H9 (cell line): ENCODE results near the gene RAB17. TPM values are rescaled to one million over a fixed set of nuclear protein-coding genes. Genes with fewer than 3 reads are reported as not detected.

Experiments
- DNase-seq: peaks from one replicate; pipeline ENCODE4 v3.0.0-alpha.2; 2017
- H2AFZ ChIP-seq: one replicate; pipeline ENCODE4 v1.6.1; 2013; ENCODE audit warnings: mild to moderate bottlenecking, low read length, control low read depth, moderate library complexity
- H2AK5ac ChIP-seq: 2 replicates; pipeline ENCODE4 v1.6.1; 2013; ENCODE audit warnings: low read length, control low read depth, mixed read lengths; ENCODE audit not compliant: insufficient read length
- H2BK120ac ChIP-seq: one replicate; pipeline ENCODE4 v1.6.1; 2013; ENCODE audit warnings: low read depth, mild to moderate bottlenecking, low read length, control low read depth, inconsistent platforms; ENCODE audit not compliant: poor library complexity, severe bottlenecking
- H2BK12ac ChIP-seq: 2 replicates; pipeline ENCODE4 v1.6.1; 2013; ENCODE audit warnings: low read length, control low read depth, mixed read lengths, low read depth; ENCODE audit not compliant: insufficient read length
- H2BK15ac ChIP-seq: 2 replicates; pipeline ENCODE4 v1.6.1; 2013; ENCODE audit warnings: low read depth, low read length, control low read depth
- H2BK20ac ChIP-seq: one replicate; pipeline ENCODE4 v1.6.1; 2013; ENCODE audit warnings: low read depth, mild to moderate bottlenecking, low read length, control low read depth, inconsistent platforms; ENCODE audit not compliant: poor library complexity, severe bottlenecking
- H2BK5ac ChIP-seq: 2 replicates; pipeline ENCODE4 v1.6.1; 2013; ENCODE audit warnings: low read length, control low read depth, mixed read lengths; ENCODE audit not compliant: insufficient read length
- H3K14ac ChIP-seq: 2 replicates; pipeline ENCODE4 v1.6.1; 2013; ENCODE audit warnings: low read length, control low read depth; ENCODE audit not compliant: insufficient read depth
- H3K18ac ChIP-seq: 2 replicates; pipeline ENCODE4 v1.6.1; 2013; ENCODE audit warnings: low read depth, mild to moderate bottlenecking, mixed read lengths, low read length, control low read depth; ENCODE audit not compliant: insufficient read length
- H3K23ac ChIP-seq: 2 replicates; pipeline ENCODE4 v1.6.1; 2013; ENCODE audit warnings: low read length, control low read depth, mixed read lengths, low read depth; ENCODE audit not compliant: insufficient read length
- H3K23me2 ChIP-seq: 2 replicates; pipeline ENCODE4 v1.6.1; 2013; ENCODE audit warnings: low read depth, mild to moderate bottlenecking, mixed read lengths, low read length, control low read depth; ENCODE audit not compliant: insufficient read length, poor library complexity, severe bottlenecking
- H3K27ac ChIP-seq: 2 replicates; pipeline ENCODE4 v1.5.1; 2013; ENCODE audit warnings: low read length, control low read depth, mixed read lengths, low read depth; ENCODE audit not compliant: insufficient read length
- H3K27me3 ChIP-seq: 2 replicates; pipeline ENCODE4 v1.6.1; 2013; ENCODE audit warnings: low read length, control low read depth, inconsistent platforms; ENCODE audit not compliant: insufficient read depth
- H3K4ac ChIP-seq: 2 replicates; pipeline ENCODE4 v1.6.1; 2013; ENCODE audit warnings: low read depth, mild to moderate bottlenecking, control low read depth, inconsistent platforms, low read length, moderate library complexity
- H3K4me1 ChIP-seq: 2 replicates; pipeline ENCODE4 v1.6.1; 2013; ENCODE audit warnings: low read length, control low read depth, inconsistent platforms; ENCODE audit not compliant: insufficient read depth
- H3K4me2 ChIP-seq: 2 replicates; pipeline ENCODE4 v1.6.1; 2013; ENCODE audit warnings: low read length, control low read depth, mixed read lengths; ENCODE audit not compliant: insufficient read length, insufficient read depth
- H3K56ac ChIP-seq: 2 replicates; pipeline ENCODE4 v1.6.1; 2013; ENCODE audit warnings: low read depth, mild to moderate bottlenecking, mixed read lengths, low read length, control low read depth; ENCODE audit not compliant: insufficient read length
- H3K79me1 ChIP-seq: 2 replicates; pipeline ENCODE4 v1.6.1; 2013; ENCODE audit warnings: low read depth, mild to moderate bottlenecking, moderate library complexity, low read length, control low read depth, inconsistent platforms; ENCODE audit not compliant: insufficient read depth, poor library complexity, severe bottlenecking
- H3K79me2 ChIP-seq: 2 replicates; pipeline ENCODE4 v1.6.1; 2013; ENCODE audit warnings: low read length, control low read depth, inconsistent platforms; ENCODE audit not compliant: insufficient read depth
- H3K9ac ChIP-seq: 2 replicates; pipeline ENCODE4 v1.6.1; 2013; ENCODE audit warnings: low read length, control low read depth, mixed read lengths; ENCODE audit not compliant: insufficient read length; ENCODE audit errors: extremely low read depth
- H3K9me3 ChIP-seq: one replicate; pipeline ENCODE4 v1.6.1; 2013; ENCODE audit warnings: low read depth, low read length, inconsistent platforms; ENCODE audit not compliant: control insufficient read depth
- H3T11ph ChIP-seq: one replicate; pipeline ENCODE4 v1.6.1; 2013; ENCODE audit warnings: mild to moderate bottlenecking, low read length, control low read depth, inconsistent platforms
- H4K20me1 ChIP-seq: one replicate; pipeline ENCODE4 v1.6.1; 2013; ENCODE audit not compliant: control insufficient read depth, insufficient read length, insufficient read depth
- H4K5ac ChIP-seq: 2 replicates; pipeline ENCODE4 v1.6.1; 2013; ENCODE audit warnings: low read depth, mild to moderate bottlenecking, mixed read lengths, low read length, control low read depth; ENCODE audit not compliant: insufficient read length
- H4K8ac ChIP-seq: replicated peaks from 2 replicates; pipeline ENCODE4 v1.6.1; 2013; ENCODE audit warnings: low read length, control low read depth, mixed read lengths, low read depth; ENCODE audit not compliant: insufficient read length
- H4K91ac ChIP-seq: 2 replicates; pipeline ENCODE4 v1.6.1; 2013; ENCODE audit warnings: low read depth, mild to moderate bottlenecking, moderate library complexity, mixed read lengths, low read length, control low read depth; ENCODE audit not compliant: insufficient read length
- H3K27ac Mint-ChIP-seq, 3 experiments: 2 replicates in 2 of 3; 3 replicates in 1 of 3; pipeline ENCODE4 v1.8.0; 2020 to 2021; ENCODE audit warnings: mixed read lengths in 3 of 3, mild to moderate bottlenecking in 1 of 3, moderate library complexity in 1 of 3
- H3K27me3 Mint-ChIP-seq: 2 replicates; pipeline ENCODE4 v1.8.0; 2021; ENCODE audit warnings: low read depth, mild to moderate bottlenecking, moderate library complexity, mixed read lengths
- H3K36me3 Mint-ChIP-seq, 3 experiments: 2 replicates in 2 of 3; 3 replicates in 1 of 3; pipeline ENCODE4 v1.8.0; 2020 to 2021; ENCODE audit warnings: low read depth in 3 of 3, mixed read lengths in 3 of 3; ENCODE audit not compliant: insufficient read depth in 1 of 3
- H3K4me1 Mint-ChIP-seq, 2 experiments: 2 replicates each; pipeline ENCODE4 v1.8.0; 2020; ENCODE audit warnings: mixed read lengths in 2 of 2
- H3K4me3 Mint-ChIP-seq, 2 experiments: 2 replicates in 1 of 2; 3 replicates in 1 of 2; pipeline ENCODE4 v1.8.0; 2020 to 2021; ENCODE audit warnings: mild to moderate bottlenecking in 2 of 2, mixed read lengths in 2 of 2, moderate library complexity in 1 of 2
- H3K9me3 Mint-ChIP-seq, 2 experiments: 2 replicates in 1 of 2; 3 replicates in 1 of 2; pipeline ENCODE4 v1.8.0; 2020; ENCODE audit warnings: mild to moderate bottlenecking in 2 of 2, mixed read lengths in 2 of 2, moderate library complexity in 1 of 2
- CTCF ChIP-seq: fragments of 200-600 bp; sonication (generic); conservative IDR thresholded peaks from 3 replicates; pipeline ENCODE4 v1.8.0; 2021; ENCODE audit warnings: antibody characterized with exemption, mild to moderate bottlenecking
- WGBS: extraction: QIAGEN DNeasy Blood & Tissue Kit; methylation state at CpG from one replicate; pipeline ENCODE4 v1.1.7; 2013; ENCODE audit warnings: missing lambda C conversion rate, low lambda C conversion rate, mixed read lengths; ENCODE audit not compliant: insufficient read length; ENCODE audit errors: extremely low coverage; 5-methylcytosine and 5-hydroxymethylcytosine counted together
- total RNA-seq: library from RNA; stranded (reverse); gene quantifications from 2 replicates; pipeline ENCODE4 v1.2.1, GENCODE V29; 2021

Gene RAB17
- total RNA-seq, 1 experiment from 2014 or later, result 31.9 TPM

DNA sequence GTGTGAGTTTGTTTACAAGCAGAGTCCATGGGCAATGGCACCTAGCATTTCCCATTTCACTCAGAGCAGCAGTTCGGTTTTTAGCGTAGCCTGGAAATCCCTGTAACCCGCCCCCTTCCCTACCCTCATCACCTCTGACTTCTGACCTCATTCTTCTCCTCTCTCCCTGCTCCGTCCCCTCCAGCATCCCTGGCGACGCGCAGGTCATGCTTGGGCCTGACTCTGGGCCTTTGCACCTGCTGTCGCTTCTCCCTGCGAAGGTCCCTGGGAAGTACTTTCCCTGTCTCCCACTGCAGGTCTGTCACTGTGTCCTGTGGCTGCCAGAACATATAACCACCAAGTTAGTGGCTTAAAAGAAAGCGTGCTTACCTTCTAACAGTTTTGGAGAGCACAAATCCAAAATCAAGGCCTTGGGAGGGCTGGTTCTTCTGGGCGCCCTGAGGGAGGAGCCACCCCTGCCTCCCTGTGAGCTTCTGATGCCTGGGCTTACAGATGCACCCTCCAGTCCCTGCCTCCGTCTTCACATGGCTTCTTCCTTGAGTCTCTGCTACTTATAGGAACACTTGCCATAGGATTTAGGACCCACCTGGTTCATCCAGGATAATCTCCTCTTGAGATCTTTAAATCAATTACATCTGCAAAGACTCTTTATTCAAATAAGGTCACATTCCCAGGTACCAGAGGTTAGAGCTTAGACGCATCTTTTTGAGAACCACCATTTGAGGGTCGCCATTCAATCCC lies 8.1 kb upstream of the RAB17 start:
- H3K4me3 Mint-ChIP-seq, result peak overlapping the region in 1 of 2 experiments; percentile 53; a peak in 1 of 5 replicates
- no peaks in the 10 kb centered on the region for H3K9me3 ChIP-seq
- no peak overlapping the region for H2AFZ ChIP-seq
- H3K23ac ChIP-seq, result no peak overlapping the region
- H3K4me1 ChIP-seq, result peaks cover 16% of the 10 kb centered on the region; the same call in 1 of the 2 replicates
- H3K56ac ChIP-seq, result no peak overlapping the region
- H2AK5ac ChIP-seq, result no peak overlapping the region
- H3K4me1 Mint-ChIP-seq, result peaks cover 80 to 82% of the 10 kb centered on the region in 2 experiments
- H3K18ac ChIP-seq, result no peak overlapping the region
- H2BK12ac ChIP-seq, result no peak overlapping the region
- no peaks in the 10 kb centered on the region; a peak in 1 of 5 replicates for H3K9me3 Mint-ChIP-seq
- no peak overlapping the region for H3K14ac ChIP-seq
- no peak overlapping the region for H4K8ac ChIP-seq
- H2BK15ac ChIP-seq, result no peak overlapping the region
- H4K20me1 ChIP-seq, result no peaks in the 10 kb centered on the region
- H3K36me3 Mint-ChIP-seq, result no peaks in the 10 kb centered on the region; a peak in 2 of 7 replicates
- H2BK20ac ChIP-seq, result no peak overlapping the region
- no peaks in the 10 kb centered on the region for H3K79me2 ChIP-seq
- H4K91ac ChIP-seq, result no peak overlapping the region
- H3K27ac ChIP-seq, result no peak overlapping the region
- H3T11ph ChIP-seq, result no peak overlapping the region
- H3K23me2 ChIP-seq, result no peaks in the 10 kb centered on the region
- no peak overlapping the region for H3K4me2 ChIP-seq
- H3K27me3 Mint-ChIP-seq, result peaks cover 17% of the 10 kb centered on the region
- no peaks in the 10 kb centered on the region for H3K27me3 ChIP-seq
- peak; percentile 23 for DNase-seq
- no peak for TF ChIP-seq CTCF
- no peak overlapping the region for H4K5ac ChIP-seq
- no peak overlapping the region for H3K9ac ChIP-seq
- no peak overlapping the region for H2BK120ac ChIP-seq
- no peak overlapping the region for H3K4ac ChIP-seq
- H2BK5ac ChIP-seq, result no peak overlapping the region
- H3K79me1 ChIP-seq, result no peaks in the 10 kb centered on the region
- no CpG with 5 or more reads among the region's 14 CpGs for WGBS
- peak overlapping the region in 1 of 3 experiments; percentile 37; a peak in 2 of 7 replicates for H3K27ac Mint-ChIP-seq
